Measurements from ENCODE around the gene ACSS2. TPM values are rescaled to one million over a fixed set of nuclear protein-coding genes. Genes with fewer than 3 reads are reported as not detected.

Gene ACSS2
- total and polyA plus RNA-seq, 10 of the 15 experiments (the other 5 are each of a cell fraction or from before 2014, with no cell fraction given) = 2.8 to 37.2 (median 24.2) TPM

DNA sequence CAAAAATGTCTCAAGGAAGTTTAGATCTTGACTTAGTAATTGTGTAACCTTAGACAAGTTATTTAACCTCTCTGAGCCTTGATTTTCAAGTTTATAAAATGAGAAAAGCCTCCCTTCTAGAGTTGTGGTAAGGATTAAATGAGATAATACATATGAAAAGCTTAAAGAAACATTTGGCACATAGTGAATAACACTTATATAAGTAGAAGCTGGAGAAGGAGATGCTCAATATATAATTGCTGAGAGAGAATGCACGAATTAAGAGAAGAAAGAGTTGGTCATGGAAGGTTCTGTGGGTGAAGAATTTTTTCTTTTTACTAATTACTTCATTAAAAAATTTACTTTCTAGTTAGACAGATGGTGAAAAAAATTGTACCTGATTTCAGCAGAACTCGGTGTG is 5.3 kb downstream of the ACSS2 start (continued):
- no peak for TF ChIP-seq MEF2B (IDR thresholded peaks at IDR 0.05; ENCODE audit: partially characterized antibody, poor library complexity, severe bottlenecking)
- no peak for TF ChIP-seq STAT1 (conservative IDR thresholded peaks at IDR 0.05)
- no peak for TF ChIP-seq BHLHE40 (IDR thresholded peaks at IDR 0.05; ENCODE audit: borderline replicate concordance in 1 of 2, low read depth in 2 of 2, low read length in 1 of 2)

DNA sequence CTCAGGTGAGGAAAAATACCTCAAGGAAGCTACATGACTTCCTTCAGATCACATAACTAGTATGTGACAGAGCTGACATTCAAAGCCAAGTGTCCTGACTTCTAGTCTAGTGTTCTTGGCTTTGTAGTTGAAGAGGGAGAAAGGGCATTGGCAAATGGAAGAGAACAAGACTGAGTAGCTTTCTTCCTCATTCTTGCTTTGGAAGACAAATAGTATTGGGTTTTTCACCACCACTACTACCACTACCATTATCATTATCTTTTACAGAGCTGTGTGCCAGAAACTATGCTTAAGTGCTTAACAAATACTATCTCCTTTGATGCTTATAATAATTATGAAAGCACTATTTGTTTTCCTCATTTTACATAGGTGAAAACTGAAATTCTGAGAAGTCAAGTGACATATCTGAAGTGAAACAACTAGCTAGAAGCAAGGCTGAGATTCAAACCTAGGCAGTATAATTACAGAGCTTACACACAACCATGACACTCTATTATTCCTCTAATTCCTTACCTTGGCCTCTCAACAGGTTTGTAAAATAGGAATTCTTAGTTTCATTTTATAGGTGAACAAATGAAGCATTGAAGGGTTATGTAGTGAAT is 6.8 kb downstream of the ACSS2 start:
- RAD21 ChIA-PET (ENCODE audit: unreplicated experiment) = interaction anchor here (1.0 kb wide), 1 partner anchor 21 kb away, joined by 3 read pairs; no protein-coding TSS in a partner anchor
- H3K4me3 ChIP-seq = no peak overlapping the region
- DNase-seq (ENCODE audit: low read depth, low spot score) = no peak
- 0 out of 2 replicates have a peak overlapping the region, but pooled peaks have one; percentile 4 for H3K27ac ChIP-seq (ENCODE audit: control insufficient read depth, insufficient read depth)
- no peaks in the 10 kb centered on the region for H3K9me3 ChIP-seq (replicated peaks; ENCODE audit: control insufficient read depth, insufficient read depth, low read length)
- CTCF ChIA-PET = interaction anchor here (0.9 to 1.2 kb wide), 3 partner anchors 11 to 79 kb away, joined by 3 read pairs; partner anchors contain the start of genes GSS and MYH7B
- in situ Hi-C loops (cut with MboI) (no loop called here), intact Hi-C loops (cut with micrococcal nuclease; ENCODE audit: unreplicated experiment) (no loop called here)
- BruUV-seq (replicated peaks) = no TSS peak
- no peak overlapping the region for H2AFZ ChIP-seq (ENCODE audit: control insufficient read depth, low read depth, low read length)
- H3K27me3 ChIP-seq (replicated peaks in 1 of 2; ENCODE audit: control insufficient read depth in 2 of 2, insufficient read depth in 2 of 2, low read length in 1 of 2) = no peaks in the 10 kb centered on the region
- H3K4me1 ChIP-seq (ENCODE audit: control insufficient read depth, insufficient read depth, low read length) = peaks cover 17% of the 10 kb centered on the region; the same call in 1 of the 2 replicates
- no peak for ATAC-seq
- no peaks in the 10 kb centered on the region for H3K79me2 ChIP-seq (ENCODE audit: control insufficient read depth, insufficient read depth, low read length)
- no peaks in the 10 kb centered on the region for H3K36me3 ChIP-seq (ENCODE audit: control insufficient read depth in 2 of 2, insufficient read depth in 2 of 2, low read length in 1 of 2)
- no peaks in the 10 kb centered on the region for H4K20me1 ChIP-seq (ENCODE audit: control insufficient read depth, insufficient read depth)
- POLR2A ChIA-PET = no interaction called here
- FAIRE-seq = no peak
- SMC1A ChIA-PET (ENCODE audit: uncharacterized antibody, unreplicated experiment) = interaction anchor here (0.7 to 1.5 kb wide), 2 partner anchors 10 to 67 kb away, joined by 3 read pairs; no protein-coding TSS in a partner anchor
- H3K9ac ChIP-seq (ENCODE audit: control insufficient read depth, insufficient read depth, low read length) = no peak overlapping the region
- H3K4me2 ChIP-seq (ENCODE audit: control insufficient read depth, insufficient read depth) = no peak overlapping the region
- TF ChIP-seq, protein P1, sequence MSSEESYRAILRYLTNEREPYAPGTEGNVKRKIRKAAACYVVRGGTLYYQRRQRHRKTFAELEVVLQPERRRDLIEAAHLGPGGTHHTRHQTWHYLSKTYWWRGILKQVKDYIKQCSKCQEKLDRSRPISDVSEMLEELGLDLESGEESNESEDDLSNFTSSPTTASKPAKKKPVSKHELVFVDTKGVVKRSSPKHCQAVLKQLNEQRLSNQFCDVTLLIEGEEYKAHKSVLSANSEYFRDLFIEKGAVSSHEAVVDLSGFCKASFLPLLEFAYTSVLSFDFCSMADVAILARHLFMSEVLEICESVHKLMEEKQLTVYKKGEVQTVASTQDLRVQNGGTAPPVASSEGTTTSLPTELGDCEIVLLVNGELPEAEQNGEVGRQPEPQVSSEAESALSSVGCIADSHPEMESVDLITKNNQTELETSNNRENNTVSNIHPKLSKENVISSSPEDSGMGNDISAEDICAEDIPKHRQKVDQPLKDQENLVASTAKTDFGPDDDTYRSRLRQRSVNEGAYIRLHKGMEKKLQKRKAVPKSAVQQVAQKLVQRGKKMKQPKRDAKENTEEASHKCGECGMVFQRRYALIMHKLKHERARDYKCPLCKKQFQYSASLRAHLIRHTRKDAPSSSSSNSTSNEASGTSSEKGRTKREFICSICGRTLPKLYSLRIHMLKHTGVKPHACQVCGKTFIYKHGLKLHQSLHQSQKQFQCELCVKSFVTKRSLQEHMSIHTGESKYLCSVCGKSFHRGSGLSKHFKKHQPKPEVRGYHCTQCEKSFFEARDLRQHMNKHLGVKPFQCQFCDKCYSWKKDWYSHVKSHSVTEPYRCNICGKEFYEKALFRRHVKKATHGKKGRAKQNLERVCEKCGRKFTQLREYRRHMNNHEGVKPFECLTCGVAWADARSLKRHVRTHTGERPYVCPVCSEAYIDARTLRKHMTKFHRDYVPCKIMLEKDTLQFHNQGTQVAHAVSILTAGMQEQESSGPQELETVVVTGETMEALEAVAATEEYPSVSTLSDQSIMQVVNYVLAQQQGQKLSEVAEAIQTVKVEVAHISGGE (CRISPR knock-in tag; IDR thresholded peaks at IDR 0.05) = no peak
- TF ChIP-seq NR2C2 (IDR thresholded peaks at IDR 0.05; ENCODE audit: borderline replicate concordance, control insufficient read depth, insufficient read length, low read depth) (no peak), MEF2A (IDR thresholded peaks at IDR 0.05; ENCODE audit: insufficient read depth, low read depth, low read length) (no peak), RBBP5 (conservative IDR thresholded peaks at IDR 0.05) (no peak), SUZ12 (IDR thresholded peaks at IDR 0.05; ENCODE audit: unreplicated experiment) (no peak), MTA2 (IDR thresholded peaks at IDR 0.05; ENCODE audit: low read depth) (no peak), JUND (IDR thresholded peaks at IDR 0.05; ENCODE audit: low read depth, low read length) (no peak), SREBF1 (IDR thresholded peaks at IDR 0.05; ENCODE audit: low read length) (no peak), ZSCAN29 (IDR thresholded peaks at IDR 0.05) (no peak), EED (IDR thresholded peaks at IDR 0.05; ENCODE audit: low read depth) (no peak), YBX1 (IDR thresholded peaks at IDR 0.05) (no peak), EGR1 (IDR thresholded peaks at IDR 0.05; ENCODE audit: borderline replicate concordance in 1 of 2, low read depth in 2 of 2, low read length in 2 of 2) (no peak)
- TF ChIP-seq, protein P2, sequence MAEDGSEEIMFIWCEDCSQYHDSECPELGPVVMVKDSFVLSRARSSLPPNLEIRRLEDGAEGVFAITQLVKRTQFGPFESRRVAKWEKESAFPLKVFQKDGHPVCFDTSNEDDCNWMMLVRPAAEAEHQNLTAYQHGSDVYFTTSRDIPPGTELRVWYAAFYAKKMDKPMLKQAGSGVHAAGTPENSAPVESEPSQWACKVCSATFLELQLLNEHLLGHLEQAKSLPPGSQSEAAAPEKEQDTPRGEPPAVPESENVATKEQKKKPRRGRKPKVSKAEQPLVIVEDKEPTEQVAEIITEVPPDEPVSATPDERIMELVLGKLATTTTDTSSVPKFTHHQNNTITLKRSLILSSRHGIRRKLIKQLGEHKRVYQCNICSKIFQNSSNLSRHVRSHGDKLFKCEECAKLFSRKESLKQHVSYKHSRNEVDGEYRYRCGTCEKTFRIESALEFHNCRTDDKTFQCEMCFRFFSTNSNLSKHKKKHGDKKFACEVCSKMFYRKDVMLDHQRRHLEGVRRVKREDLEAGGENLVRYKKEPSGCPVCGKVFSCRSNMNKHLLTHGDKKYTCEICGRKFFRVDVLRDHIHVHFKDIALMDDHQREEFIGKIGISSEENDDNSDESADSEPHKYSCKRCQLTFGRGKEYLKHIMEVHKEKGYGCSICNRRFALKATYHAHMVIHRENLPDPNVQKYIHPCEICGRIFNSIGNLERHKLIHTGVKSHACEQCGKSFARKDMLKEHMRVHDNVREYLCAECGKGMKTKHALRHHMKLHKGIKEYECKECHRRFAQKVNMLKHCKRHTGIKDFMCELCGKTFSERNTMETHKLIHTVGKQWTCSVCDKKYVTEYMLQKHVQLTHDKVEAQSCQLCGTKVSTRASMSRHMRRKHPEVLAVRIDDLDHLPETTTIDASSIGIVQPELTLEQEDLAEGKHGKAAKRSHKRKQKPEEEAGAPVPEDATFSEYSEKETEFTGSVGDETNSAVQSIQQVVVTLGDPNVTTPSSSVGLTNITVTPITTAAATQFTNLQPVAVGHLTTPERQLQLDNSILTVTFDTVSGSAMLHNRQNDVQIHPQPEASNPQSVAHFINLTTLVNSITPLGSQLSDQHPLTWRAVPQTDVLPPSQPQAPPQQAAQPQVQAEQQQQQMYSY (CRISPR knock-in tag; IDR thresholded peaks at IDR 0.05) = no peak

Measured in GM12878 (cell line).